HCT116 (cell line): ENCODE results near the gene CIAO2A.

Experiments used
- ATF3 ChIP-seq: IDR thresholded peaks from 2 replicates; pipeline ENCODE4 v1.6.1; 2012
- CBX3 ChIP-seq: IDR thresholded peaks from 2 replicates; pipeline ENCODE4 v1.6.1; 2012; ENCODE audit warnings: low read depth
- CTCF ChIP-seq, 3 experiments: fragments of 200-600 bp in 1 of 3; sonication (generic) in 1 of 3; IDR thresholded peaks in 2 of 3; conservative IDR thresholded peaks in 1 of 3; 2 replicates each; pipeline ENCODE4 v1.5.1; 2012 to 2017; ENCODE audit warnings: low read depth in 2 of 3, low read length in 2 of 3, antibody characterized with exemption in 1 of 3, borderline replicate concordance in 1 of 3, control low read depth in 1 of 3, mild to moderate bottlenecking in 1 of 3, mixed read lengths in 1 of 3, mixed run types in 1 of 3, moderate library complexity in 1 of 3; ENCODE audit not compliant: insufficient read depth in 1 of 3
- POLR2AphosphoS5 ChIP-seq: IDR thresholded peaks from 2 replicates; pipeline ENCODE4 v1.6.1; 2011; ENCODE audit warnings: mild to moderate bottlenecking, low read depth, low read length, moderate library complexity

GRCh38 chr15:64090527-64090926, 3.1 kb downstream of the CIAO2A start:
- TF ChIP-seq CTCF (IDR thresholded peaks at IDR 0.05 in 2 of 3, conservative IDR thresholded peaks at IDR 0.05 in 1 of 3; ENCODE audit: borderline replicate concordance in 1 of 3, insufficient read depth in 1 of 3, low read depth in 2 of 3, low read length in 2 of 3) (no peak), ATF3 (no peak), POLR2AphosphoS5 (no peak), CBX3 (no peak)
